ENCODE results near the gene TSR3.

TSR3 gene

GRCh38 chr16:1379304-1380076 is 27.8 kb upstream of the TSR3 start:
- TF ChIP-seq TOX (CRISPR knock-in tag; IDR thresholded peaks at IDR 0.05; ENCODE audit: borderline replicate concordance) (no peak), CSRNP3 (CRISPR knock-in tag; IDR thresholded peaks at IDR 0.05) (no peak), GLIS3 (CRISPR knock-in tag; IDR thresholded peaks at IDR 0.05) (no peak), ISL1 (CRISPR knock-in tag; IDR thresholded peaks at IDR 0.05) (no peak), PATZ1 (CRISPR knock-in tag; IDR thresholded peaks at IDR 0.05; ENCODE audit: borderline replicate concordance) (no peak), ZNF70 (CRISPR knock-in tag; IDR thresholded peaks at IDR 0.05) (no peak), ZNF8 (CRISPR knock-in tag; IDR thresholded peaks at IDR 0.05) (no peak), ZC3H10 (CRISPR knock-in tag; IDR thresholded peaks at IDR 0.05) (no peak), PPARA (CRISPR knock-in tag; IDR thresholded peaks at IDR 0.05; ENCODE audit: borderline replicate concordance) (no peak), TSHZ2 (CRISPR knock-in tag; IDR thresholded peaks at IDR 0.05) (no peak), ZFP30 (CRISPR knock-in tag; IDR thresholded peaks at IDR 0.05) (no peak), CREB5 (CRISPR knock-in tag; IDR thresholded peaks at IDR 0.05; ENCODE audit: low read depth) (no peak), ARNTL (CRISPR knock-in tag; IDR thresholded peaks at IDR 0.05; ENCODE audit: borderline replicate concordance, low read depth) (no peak)
- ATAC-seq, result peak; percentile 80

- TF ChIP-seq BACH2 (CRISPR knock-in tag; IDR thresholded peaks at IDR 0.05; ENCODE audit: borderline replicate concordance) (peak; percentile 48; the same call in 1 of the 2 replicates), GLIS3 (CRISPR knock-in tag; IDR thresholded peaks at IDR 0.05) (no peak)
- peak; percentile 71 for ATAC-seq
Measured at GRCh38 chr16:1378804-1379303, 27.2 kb upstream of the TSR3 start.

- ATAC-seq, result no peak; the same call in 2 of the 3 replicates
- TF ChIP-seq ZNF565 (CRISPR knock-in tag; conservative IDR thresholded peaks at IDR 0.05; ENCODE audit: low read depth), result no peak
Measured at GRCh38 chr16:1378087-1378803, 26.6 kb upstream of the TSR3 start.

GRCh38 chr16:1377406-1378010 is 25.8 kb upstream of the TSR3 start:
- TF ChIP-seq TSHZ2 (CRISPR knock-in tag; IDR thresholded peaks at IDR 0.05) (no peak), CSDC2 (CRISPR knock-in tag; IDR thresholded peaks at IDR 0.05) (no peak), OSR1 (CRISPR knock-in tag; IDR thresholded peaks at IDR 0.05) (no peak), ESRRG (CRISPR knock-in tag; IDR thresholded peaks at IDR 0.05) (no peak)
- ATAC-seq, result no peak
